ENCODE measurements around the gene GALNT18. TPM values are rescaled to one million over a fixed set of nuclear protein-coding genes. Genes with fewer than 3 reads are reported as not detected.
"Not testable (repeated sequence)": the region's sequence is repeated elsewhere in the genome, so short reads cannot be mapped to it uniquely, and the experiment has no call there.

Gene GALNT18
- total and polyA plus RNA-seq, 2 donors = 7.9 to 16.1 TPM

DNA sequence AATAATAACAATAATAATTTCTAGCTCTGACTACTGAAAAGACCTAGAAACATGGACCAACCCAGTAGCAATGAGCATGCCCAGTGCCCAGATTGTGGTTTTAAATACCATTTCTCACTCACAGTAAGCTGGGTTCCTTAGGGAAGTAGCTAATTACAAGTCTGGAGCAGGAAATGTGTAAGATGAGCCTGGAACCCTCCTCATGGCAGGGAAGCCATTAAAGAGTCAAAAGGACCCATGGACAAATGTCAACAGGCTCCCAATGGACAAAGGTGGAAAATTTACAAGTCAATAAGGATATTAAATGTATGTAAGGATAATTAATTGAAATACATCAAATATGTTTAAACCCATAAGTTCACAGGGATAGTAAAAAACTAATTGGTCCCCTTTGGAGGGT is 258.1 kb downstream of the GALNT18 start:
- H3K9me3 ChIP-seq (ENCODE audit: control insufficient read depth in 2 of 2, insufficient read depth in 1 of 2, low read length in 1 of 2) = no peaks in the 10 kb centered on the region
- no peaks in the 10 kb centered on the region for H3K4me1 ChIP-seq (ENCODE audit: control insufficient read depth in 2 of 2, insufficient read depth in 2 of 2, low read length in 2 of 2)
- H3K27me3 ChIP-seq (ENCODE audit: control insufficient read depth in 2 of 2, insufficient read depth in 1 of 2, low read length in 1 of 2) = no peaks in the 10 kb centered on the region
- H3K27ac ChIP-seq (ENCODE audit: low read depth in 1 of 2, low read length in 1 of 2) = no peak overlapping the region
- no peak overlapping the region for H3K4me3 ChIP-seq (ENCODE audit: low read length in 2 of 2)
- no peaks in the 10 kb centered on the region for H3K36me3 ChIP-seq (ENCODE audit: control insufficient read depth in 2 of 2, insufficient read depth in 2 of 2, low read length in 1 of 2)
- DNase-seq (ENCODE audit: low read depth in 6 of 9, low spot score in 9 of 9) = no peak

DNA sequence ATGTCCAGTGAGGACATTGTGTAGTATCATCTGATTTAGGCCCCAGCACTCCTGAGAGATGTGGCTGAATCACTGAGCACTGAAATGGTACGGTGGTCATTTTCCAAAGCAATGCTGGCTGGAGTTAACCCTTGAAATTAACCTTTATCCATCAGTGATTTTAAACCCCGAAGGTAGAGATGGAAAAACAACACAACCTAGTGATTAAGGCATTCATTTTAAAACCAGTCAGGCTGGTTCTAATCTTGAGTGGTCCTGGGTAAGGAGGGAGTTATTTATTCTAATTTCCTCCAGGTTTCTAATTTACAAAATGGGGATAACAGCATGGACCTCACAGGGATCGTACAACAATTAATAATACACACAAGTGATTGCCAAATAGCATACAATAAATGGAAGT is 262.2 kb downstream of the GALNT18 start:
- Histone ChIP-seq H3K36me3 (ENCODE audit: control insufficient read depth in 2 of 2, insufficient read depth in 2 of 2, low read length in 1 of 2) (no peaks in the 10 kb centered on the region), H3K27me3 (ENCODE audit: control insufficient read depth in 2 of 2, insufficient read depth in 1 of 2, low read length in 1 of 2) (no peaks in the 10 kb centered on the region), H3K9me3 (ENCODE audit: control insufficient read depth in 2 of 2, insufficient read depth in 1 of 2, low read length in 1 of 2) (no peaks in the 10 kb centered on the region), H3K4me3 (ENCODE audit: low read length in 2 of 2) (no peak overlapping the region), H3K27ac (ENCODE audit: low read depth in 1 of 2, low read length in 1 of 2) (no peak overlapping the region), H3K4me1 (ENCODE audit: control insufficient read depth in 2 of 2, insufficient read depth in 2 of 2, low read length in 2 of 2) (no peaks in the 10 kb centered on the region)
- DNase-seq (ENCODE audit: low read depth in 6 of 9, low spot score in 9 of 9) = no peak
- WGBS = 95% methylated on average over 3 of the region's 3 CpGs

DNA sequence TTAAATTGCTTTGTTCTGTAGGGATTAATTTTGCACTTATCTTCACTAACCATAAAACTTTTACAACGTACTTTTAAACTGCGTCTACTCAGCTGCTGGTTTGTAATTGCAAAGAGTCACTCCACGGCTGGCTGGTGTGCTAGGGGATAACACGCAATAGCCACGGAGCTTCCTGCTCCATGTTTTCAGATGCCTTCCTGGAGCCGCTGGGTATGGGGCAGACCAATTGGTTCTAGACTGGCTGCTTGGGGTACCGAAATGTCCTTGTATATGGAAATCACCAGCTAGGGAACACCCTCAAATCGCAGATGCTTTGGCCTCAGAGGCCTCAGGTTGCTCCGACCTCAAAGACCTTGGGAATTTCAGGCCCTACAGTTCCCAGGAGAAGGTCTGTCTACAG is 265.0 kb downstream of the GALNT18 start:
- H3K9me3 ChIP-seq (ENCODE audit: control insufficient read depth in 2 of 2, insufficient read depth in 1 of 2, low read length in 1 of 2) = no peaks in the 10 kb centered on the region
- H3K27ac ChIP-seq (ENCODE audit: low read depth in 1 of 2, low read length in 1 of 2) = no peak overlapping the region
- H3K27me3 ChIP-seq (ENCODE audit: control insufficient read depth in 2 of 2, insufficient read depth in 1 of 2, low read length in 1 of 2) = no peaks in the 10 kb centered on the region
- no peak overlapping the region for H3K4me3 ChIP-seq (ENCODE audit: low read length in 2 of 2)
- DNase-seq (ENCODE audit: low read depth in 6 of 9, low spot score in 9 of 9) = no peak
- H3K4me1 ChIP-seq (ENCODE audit: control insufficient read depth in 2 of 2, insufficient read depth in 2 of 2, low read length in 2 of 2) = no peaks in the 10 kb centered on the region
- WGBS = 94% methylated on average over 9 of the region's 9 CpGs
- no peaks in the 10 kb centered on the region for H3K36me3 ChIP-seq (ENCODE audit: control insufficient read depth in 2 of 2, insufficient read depth in 2 of 2, low read length in 1 of 2)

DNA sequence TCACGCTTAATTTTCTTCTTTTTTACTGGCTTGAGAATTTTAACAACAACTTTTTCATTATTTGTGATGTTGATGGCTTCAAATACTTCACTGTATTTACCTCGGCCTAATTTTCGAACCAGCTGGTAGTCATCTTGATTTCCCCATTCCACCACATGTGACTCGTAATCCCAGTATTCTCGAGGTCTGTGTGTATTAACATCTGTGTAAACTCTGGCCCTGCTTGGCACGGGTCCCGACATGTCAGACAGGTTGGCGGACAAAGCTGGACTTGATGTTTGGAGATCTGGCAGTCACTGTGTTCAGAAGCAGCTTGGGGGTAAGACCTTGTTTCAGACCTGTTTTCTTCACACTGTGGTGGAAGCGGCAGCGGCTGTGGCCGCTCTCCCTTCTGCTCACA is 268.9 kb downstream of the GALNT18 start, which contains the start of gene CSNK2A3:
Gene CSNK2A3, minus strand, starts transcription at position 373 of the 400 bp plus-strand sequence. Its CDS starts 131 bp downstream, at position 242.
- H3K36me3 ChIP-seq (ENCODE audit: control insufficient read depth in 2 of 2, insufficient read depth in 2 of 2, low read length in 1 of 2); H3K4me1 ChIP-seq (ENCODE audit: control insufficient read depth in 2 of 2, insufficient read depth in 2 of 2, low read length in 2 of 2); DNase-seq (ENCODE audit: low read depth in 6 of 9, low spot score in 9 of 9); H3K27me3 ChIP-seq (ENCODE audit: control insufficient read depth in 2 of 2, insufficient read depth in 1 of 2, low read length in 1 of 2); H3K9me3 ChIP-seq (ENCODE audit: control insufficient read depth in 2 of 2, insufficient read depth in 1 of 2, low read length in 1 of 2); H3K4me3 ChIP-seq (ENCODE audit: low read length in 2 of 2); H3K27ac ChIP-seq (ENCODE audit: low read depth in 1 of 2, low read length in 1 of 2): not testable (repeated sequence)
- 94% methylated on average over 11 of the region's 11 CpGs for WGBS

DNA sequence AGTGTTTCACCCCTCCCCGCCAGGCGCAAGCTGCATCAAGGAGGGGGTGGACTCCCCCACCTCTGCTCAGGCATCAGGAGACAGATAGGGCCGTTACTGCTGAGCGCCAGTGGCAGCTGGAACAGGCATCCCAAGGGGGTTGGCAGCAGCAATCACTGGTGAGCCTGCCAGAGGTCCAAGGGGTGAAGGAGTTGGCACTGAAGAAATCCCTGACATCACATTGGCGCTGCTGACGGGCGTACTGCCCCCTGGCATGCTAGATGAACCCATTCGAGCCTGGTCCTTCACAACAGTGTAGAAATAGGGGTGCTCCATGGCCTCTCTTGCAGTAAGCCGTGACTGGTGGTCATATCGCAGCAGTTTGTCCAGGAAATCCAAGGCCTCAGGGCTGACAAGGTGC is 270.0 kb downstream of the GALNT18 start:
- H3K27me3 ChIP-seq (ENCODE audit: control insufficient read depth in 2 of 2, insufficient read depth in 1 of 2, low read length in 1 of 2); H3K4me1 ChIP-seq (ENCODE audit: control insufficient read depth in 2 of 2, insufficient read depth in 2 of 2, low read length in 2 of 2); H3K27ac ChIP-seq (ENCODE audit: low read depth in 1 of 2, low read length in 1 of 2); H3K4me3 ChIP-seq (ENCODE audit: low read length in 2 of 2); H3K36me3 ChIP-seq (ENCODE audit: control insufficient read depth in 2 of 2, insufficient read depth in 2 of 2, low read length in 1 of 2); H3K9me3 ChIP-seq (ENCODE audit: control insufficient read depth in 2 of 2, insufficient read depth in 1 of 2, low read length in 1 of 2); DNase-seq (ENCODE audit: low read depth in 6 of 9, low spot score in 9 of 9): not testable (repeated sequence)
- 84% methylated on average over 8 of the region's 10 CpGs for WGBS

DNA sequence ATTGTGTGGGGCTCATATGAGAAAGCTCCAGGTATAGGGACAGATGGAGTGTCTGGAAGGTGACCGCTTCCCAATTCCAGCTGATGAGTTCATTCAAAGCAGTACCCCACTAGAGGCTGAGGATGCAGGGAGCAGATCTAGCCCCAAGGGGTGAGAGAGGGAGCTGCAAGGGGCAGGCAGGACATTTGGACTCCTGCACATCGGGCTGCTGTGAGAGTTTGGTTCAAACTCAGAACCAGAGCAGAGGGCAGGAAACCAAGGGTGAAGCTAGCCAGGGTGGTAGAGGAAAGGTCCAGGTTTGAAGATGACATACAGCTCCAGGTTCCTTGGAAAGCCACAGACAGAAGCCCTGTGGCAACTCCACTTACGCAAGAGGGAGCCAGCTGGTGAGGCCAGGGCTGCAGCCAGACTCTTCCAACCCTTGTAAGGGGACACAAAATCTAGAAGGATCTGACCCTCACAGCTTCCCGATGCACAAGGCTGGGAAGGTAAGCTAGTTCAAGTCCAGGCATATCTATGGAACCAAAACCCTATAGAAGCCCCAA is 270.7 kb downstream of the GALNT18 start:
- no peaks in the 10 kb centered on the region for H3K4me1 ChIP-seq (ENCODE audit: control insufficient read depth in 2 of 2, insufficient read depth in 2 of 2, low read length in 2 of 2)
- 97% methylated on average over 4 of the region's 4 CpGs for WGBS
- no peak for DNase-seq (ENCODE audit: low read depth in 6 of 9, low spot score in 9 of 9)

DNA sequence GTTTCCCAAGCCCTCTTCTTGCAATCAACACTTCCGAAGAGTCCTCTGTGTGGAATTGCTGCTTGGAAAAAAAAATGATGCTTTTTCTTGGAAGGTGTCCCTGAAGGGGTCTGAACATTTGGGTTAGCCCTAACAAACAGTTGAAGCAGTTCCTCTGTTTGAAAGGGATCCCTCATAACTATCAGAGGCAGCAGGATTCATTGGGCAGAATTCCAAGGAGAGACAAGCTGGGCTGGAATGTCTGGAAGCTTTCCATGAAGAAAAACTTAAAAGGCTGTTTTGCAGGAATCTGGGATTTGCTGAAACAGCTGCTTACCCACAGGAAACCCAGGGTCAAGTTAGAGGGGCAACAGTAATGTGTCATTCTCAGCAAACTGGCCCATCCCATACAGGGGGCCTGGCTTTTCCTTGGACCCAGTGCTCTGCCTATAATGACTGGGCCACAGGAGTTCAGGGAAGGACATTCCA is 271.9 kb downstream of the GALNT18 start:
- no peaks in the 10 kb centered on the region for H3K4me1 ChIP-seq (ENCODE audit: control insufficient read depth in 2 of 2, insufficient read depth in 2 of 2, low read length in 2 of 2)
- H3K27ac ChIP-seq (ENCODE audit: low read depth in 1 of 2, low read length in 1 of 2) = no peak overlapping the region
- no peaks in the 10 kb centered on the region for H3K9me3 ChIP-seq (ENCODE audit: control insufficient read depth in 2 of 2, insufficient read depth in 1 of 2, low read length in 1 of 2)
- no peak overlapping the region for H3K4me3 ChIP-seq (ENCODE audit: low read length in 2 of 2)
- no peaks in the 10 kb centered on the region for H3K27me3 ChIP-seq (ENCODE audit: control insufficient read depth in 2 of 2, insufficient read depth in 1 of 2, low read length in 1 of 2)
- no peaks in the 10 kb centered on the region for H3K36me3 ChIP-seq (ENCODE audit: control insufficient read depth in 2 of 2, insufficient read depth in 2 of 2, low read length in 1 of 2)
- DNase-seq (ENCODE audit: low read depth in 6 of 9, low spot score in 9 of 9) = no peak
- WGBS = 88% methylated on average over 1 of the region's 1 CpG

More for the DNA sequence above, 270.7 kb downstream of the GALNT18 start:
- H3K36me3 ChIP-seq (ENCODE audit: control insufficient read depth in 2 of 2, insufficient read depth in 2 of 2, low read length in 1 of 2) = no peaks in the 10 kb centered on the region
- no peaks in the 10 kb centered on the region for H3K9me3 ChIP-seq (ENCODE audit: control insufficient read depth in 2 of 2, insufficient read depth in 1 of 2, low read length in 1 of 2)
- H3K4me3 ChIP-seq (ENCODE audit: low read length in 2 of 2) = no peak overlapping the region
- H3K27me3 ChIP-seq (ENCODE audit: control insufficient read depth in 2 of 2, insufficient read depth in 1 of 2, low read length in 1 of 2) = no peaks in the 10 kb centered on the region
- H3K27ac ChIP-seq (ENCODE audit: low read depth in 1 of 2, low read length in 1 of 2) = no peak overlapping the region

DNA sequence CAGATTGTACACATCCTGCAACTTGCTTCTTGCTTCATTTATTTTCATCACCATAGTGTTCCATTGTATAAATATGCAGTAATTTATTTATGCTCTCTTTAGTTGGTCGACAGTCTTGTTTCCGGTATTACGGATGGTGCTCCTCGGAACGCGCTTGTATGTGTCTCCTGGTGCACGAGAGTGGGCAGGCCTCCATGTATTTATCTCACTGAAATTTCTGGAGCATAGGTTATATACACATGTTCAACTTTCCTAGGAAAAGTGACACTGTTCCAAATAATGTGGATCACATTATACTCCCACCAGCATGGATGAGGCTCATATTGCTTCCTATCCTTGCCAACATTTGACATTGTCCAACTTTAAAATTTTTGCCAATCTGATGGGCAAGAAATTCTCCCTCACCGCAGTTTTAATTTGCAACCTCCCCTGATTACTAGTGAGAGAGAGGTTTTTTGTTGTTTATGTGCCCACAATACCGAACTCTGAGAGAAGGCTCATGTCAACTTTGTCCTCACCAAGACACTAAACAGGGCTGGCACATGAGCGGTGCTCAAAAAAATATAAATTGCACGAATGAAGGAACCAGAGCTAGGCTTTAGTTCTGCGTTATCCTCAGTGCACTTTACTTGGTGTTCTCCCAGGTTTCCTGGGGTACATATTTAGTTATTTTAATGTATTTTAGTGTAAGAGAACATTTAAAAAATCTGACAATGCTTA is 272.5 kb downstream of the GALNT18 start:
- H3K4me1 ChIP-seq (ENCODE audit: control insufficient read depth in 2 of 2, insufficient read depth in 2 of 2, low read length in 2 of 2) = no peaks in the 10 kb centered on the region
- no peak overlapping the region for H3K4me3 ChIP-seq (ENCODE audit: low read length in 2 of 2)
- no peaks in the 10 kb centered on the region for H3K9me3 ChIP-seq (ENCODE audit: control insufficient read depth in 2 of 2, insufficient read depth in 1 of 2, low read length in 1 of 2)
- H3K27me3 ChIP-seq (ENCODE audit: control insufficient read depth in 2 of 2, insufficient read depth in 1 of 2, low read length in 1 of 2) = no peaks in the 10 kb centered on the region
- no peaks in the 10 kb centered on the region for H3K36me3 ChIP-seq (ENCODE audit: control insufficient read depth in 2 of 2, insufficient read depth in 2 of 2, low read length in 1 of 2)
- no peak for DNase-seq (ENCODE audit: low read depth in 6 of 9, low spot score in 9 of 9)
- no peak overlapping the region for H3K27ac ChIP-seq (ENCODE audit: low read depth in 1 of 2, low read length in 1 of 2)
- 88% methylated on average over 12 of the region's 12 CpGs for WGBS

DNA sequence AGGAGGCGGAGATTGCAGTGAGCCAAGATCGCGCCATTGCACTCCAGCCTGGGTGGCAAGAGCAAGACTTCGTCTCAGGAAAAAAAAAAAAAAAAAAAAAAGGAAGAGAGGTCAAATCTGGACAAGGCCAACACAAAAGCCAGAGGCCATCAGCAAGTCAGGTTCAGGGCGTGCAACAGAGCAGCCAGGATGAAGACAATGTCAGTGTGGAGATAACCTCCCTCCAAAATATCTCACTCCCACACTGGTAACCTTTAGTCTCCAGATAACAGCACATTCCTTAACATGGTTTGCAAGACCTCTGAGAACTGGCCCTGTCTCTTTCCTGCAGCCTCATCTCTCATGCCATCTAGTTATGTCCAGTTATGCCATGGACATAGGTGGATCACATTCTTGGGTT is 273.5 kb downstream of the GALNT18 start:
- no peak for DNase-seq (ENCODE audit: low read depth in 6 of 9, low spot score in 9 of 9)
- H3K4me3 ChIP-seq (ENCODE audit: low read length in 2 of 2) = no peak overlapping the region
- WGBS = 97% methylated on average over 5 of the region's 5 CpGs

More for the DNA sequence above, 273.5 kb downstream of the GALNT18 start:
- Histone ChIP-seq H3K27ac (ENCODE audit: low read depth in 1 of 2, low read length in 1 of 2) (no peak overlapping the region), H3K4me1 (ENCODE audit: control insufficient read depth in 2 of 2, insufficient read depth in 2 of 2, low read length in 2 of 2) (no peaks in the 10 kb centered on the region), H3K9me3 (ENCODE audit: control insufficient read depth in 2 of 2, insufficient read depth in 1 of 2, low read length in 1 of 2) (no peaks in the 10 kb centered on the region), H3K36me3 (ENCODE audit: control insufficient read depth in 2 of 2, insufficient read depth in 2 of 2, low read length in 1 of 2) (no peaks in the 10 kb centered on the region), H3K27me3 (ENCODE audit: control insufficient read depth in 2 of 2, insufficient read depth in 1 of 2, low read length in 1 of 2) (no peaks in the 10 kb centered on the region)
